ENCODE results near the gene C19orf85.

DNA sequence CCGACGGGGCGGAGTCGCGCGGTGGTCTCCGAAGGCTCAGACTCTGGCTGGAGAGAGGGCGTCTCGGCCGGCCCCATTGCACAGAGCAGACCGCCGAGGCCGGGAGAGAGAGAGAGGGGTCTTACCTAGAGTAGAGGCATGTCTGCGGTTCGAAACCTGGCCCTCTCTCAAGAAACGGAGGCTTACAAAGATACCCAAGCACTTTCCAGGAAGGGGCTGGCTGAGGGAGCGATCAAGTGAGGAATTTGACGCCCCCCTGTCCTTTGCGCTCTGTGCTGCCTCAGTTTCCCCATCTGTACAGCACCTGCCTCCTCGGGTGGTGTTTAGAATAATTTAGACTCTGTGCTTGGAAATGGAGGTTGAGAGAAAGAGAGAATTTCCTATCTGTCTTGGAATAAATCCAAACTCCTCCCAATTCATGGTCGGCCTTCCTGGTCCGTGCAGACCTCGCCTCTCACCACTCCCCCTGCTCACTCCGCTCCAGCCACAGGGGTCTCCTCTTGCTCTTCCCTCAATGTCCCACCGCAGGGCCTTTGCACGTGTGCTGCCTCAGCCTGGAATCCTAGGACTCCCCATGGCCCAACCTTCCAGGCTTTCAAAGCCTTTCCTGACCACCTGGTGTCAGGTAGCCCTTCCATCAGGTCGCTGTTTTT lies 2.5 kb downstream of the C19orf85 start:
- TF ChIP-seq EP300 (IDR thresholded peaks at IDR 0.05; ENCODE audit: borderline replicate concordance in 1 of 2, low read depth in 1 of 2, low read length in 1 of 2) (no peak), TAF1 (IDR thresholded peaks at IDR 0.05; ENCODE audit: borderline replicate concordance, low read depth, low read length) (no peak; the same call in 1 of the 2 replicates), NFIC (IDR thresholded peaks at IDR 0.05; ENCODE audit: borderline replicate concordance) (peak; percentile 43; the same call in 1 of the 2 replicates), RFX5 (IDR thresholded peaks at IDR 0.05; ENCODE audit: low read length) (no peak), TEAD4 (IDR thresholded peaks at IDR 0.05; ENCODE audit: borderline replicate concordance, insufficient read depth) (no peak), MXI1 (IDR thresholded peaks at IDR 0.05; ENCODE audit: low read depth, low read length) (no peak), YY1 (IDR thresholded peaks at IDR 0.05; ENCODE audit: low read depth) (no peak)
- TF ChIP-seq, protein P1, sequence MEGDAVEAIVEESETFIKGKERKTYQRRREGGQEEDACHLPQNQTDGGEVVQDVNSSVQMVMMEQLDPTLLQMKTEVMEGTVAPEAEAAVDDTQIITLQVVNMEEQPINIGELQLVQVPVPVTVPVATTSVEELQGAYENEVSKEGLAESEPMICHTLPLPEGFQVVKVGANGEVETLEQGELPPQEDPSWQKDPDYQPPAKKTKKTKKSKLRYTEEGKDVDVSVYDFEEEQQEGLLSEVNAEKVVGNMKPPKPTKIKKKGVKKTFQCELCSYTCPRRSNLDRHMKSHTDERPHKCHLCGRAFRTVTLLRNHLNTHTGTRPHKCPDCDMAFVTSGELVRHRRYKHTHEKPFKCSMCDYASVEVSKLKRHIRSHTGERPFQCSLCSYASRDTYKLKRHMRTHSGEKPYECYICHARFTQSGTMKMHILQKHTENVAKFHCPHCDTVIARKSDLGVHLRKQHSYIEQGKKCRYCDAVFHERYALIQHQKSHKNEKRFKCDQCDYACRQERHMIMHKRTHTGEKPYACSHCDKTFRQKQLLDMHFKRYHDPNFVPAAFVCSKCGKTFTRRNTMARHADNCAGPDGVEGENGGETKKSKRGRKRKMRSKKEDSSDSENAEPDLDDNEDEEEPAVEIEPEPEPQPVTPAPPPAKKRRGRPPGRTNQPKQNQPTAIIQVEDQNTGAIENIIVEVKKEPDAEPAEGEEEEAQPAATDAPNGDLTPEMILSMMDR (IDR thresholded peaks at IDR 0.05) = no peak
- TF ChIP-seq, protein P2, sequence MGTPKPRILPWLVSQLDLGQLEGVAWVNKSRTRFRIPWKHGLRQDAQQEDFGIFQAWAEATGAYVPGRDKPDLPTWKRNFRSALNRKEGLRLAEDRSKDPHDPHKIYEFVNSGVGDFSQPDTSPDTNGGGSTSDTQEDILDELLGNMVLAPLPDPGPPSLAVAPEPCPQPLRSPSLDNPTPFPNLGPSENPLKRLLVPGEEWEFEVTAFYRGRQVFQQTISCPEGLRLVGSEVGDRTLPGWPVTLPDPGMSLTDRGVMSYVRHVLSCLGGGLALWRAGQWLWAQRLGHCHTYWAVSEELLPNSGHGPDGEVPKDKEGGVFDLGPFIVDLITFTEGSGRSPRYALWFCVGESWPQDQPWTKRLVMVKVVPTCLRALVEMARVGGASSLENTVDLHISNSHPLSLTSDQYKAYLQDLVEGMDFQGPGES (IDR thresholded peaks at IDR 0.05; ENCODE audit: low read depth, low read length) = no peak
- TF ChIP-seq, protein P3, sequence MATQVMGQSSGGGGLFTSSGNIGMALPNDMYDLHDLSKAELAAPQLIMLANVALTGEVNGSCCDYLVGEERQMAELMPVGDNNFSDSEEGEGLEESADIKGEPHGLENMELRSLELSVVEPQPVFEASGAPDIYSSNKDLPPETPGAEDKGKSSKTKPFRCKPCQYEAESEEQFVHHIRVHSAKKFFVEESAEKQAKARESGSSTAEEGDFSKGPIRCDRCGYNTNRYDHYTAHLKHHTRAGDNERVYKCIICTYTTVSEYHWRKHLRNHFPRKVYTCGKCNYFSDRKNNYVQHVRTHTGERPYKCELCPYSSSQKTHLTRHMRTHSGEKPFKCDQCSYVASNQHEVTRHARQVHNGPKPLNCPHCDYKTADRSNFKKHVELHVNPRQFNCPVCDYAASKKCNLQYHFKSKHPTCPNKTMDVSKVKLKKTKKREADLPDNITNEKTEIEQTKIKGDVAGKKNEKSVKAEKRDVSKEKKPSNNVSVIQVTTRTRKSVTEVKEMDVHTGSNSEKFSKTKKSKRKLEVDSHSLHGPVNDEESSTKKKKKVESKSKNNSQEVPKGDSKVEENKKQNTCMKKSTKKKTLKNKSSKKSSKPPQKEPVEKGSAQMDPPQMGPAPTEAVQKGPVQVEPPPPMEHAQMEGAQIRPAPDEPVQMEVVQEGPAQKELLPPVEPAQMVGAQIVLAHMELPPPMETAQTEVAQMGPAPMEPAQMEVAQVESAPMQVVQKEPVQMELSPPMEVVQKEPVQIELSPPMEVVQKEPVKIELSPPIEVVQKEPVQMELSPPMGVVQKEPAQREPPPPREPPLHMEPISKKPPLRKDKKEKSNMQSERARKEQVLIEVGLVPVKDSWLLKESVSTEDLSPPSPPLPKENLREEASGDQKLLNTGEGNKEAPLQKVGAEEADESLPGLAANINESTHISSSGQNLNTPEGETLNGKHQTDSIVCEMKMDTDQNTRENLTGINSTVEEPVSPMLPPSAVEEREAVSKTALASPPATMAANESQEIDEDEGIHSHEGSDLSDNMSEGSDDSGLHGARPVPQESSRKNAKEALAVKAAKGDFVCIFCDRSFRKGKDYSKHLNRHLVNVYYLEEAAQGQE (IDR thresholded peaks at IDR 0.05; ENCODE audit: low read depth, low read length) = no peak
- TF ChIP-seq, protein P4, sequence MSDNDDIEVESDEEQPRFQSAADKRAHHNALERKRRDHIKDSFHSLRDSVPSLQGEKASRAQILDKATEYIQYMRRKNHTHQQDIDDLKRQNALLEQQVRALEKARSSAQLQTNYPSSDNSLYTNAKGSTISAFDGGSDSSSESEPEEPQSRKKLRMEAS (IDR thresholded peaks at IDR 0.05; ENCODE audit: low read depth) = no peak

Measured in SK-N-SH (cell line).